ENCODE measurements around the gene LDLRAD4.
"Not testable (repeated sequence)": the region's sequence is repeated elsewhere in the genome, so short reads cannot be mapped to it uniquely, and the experiment has no call there.

Gene LDLRAD4

DNA sequence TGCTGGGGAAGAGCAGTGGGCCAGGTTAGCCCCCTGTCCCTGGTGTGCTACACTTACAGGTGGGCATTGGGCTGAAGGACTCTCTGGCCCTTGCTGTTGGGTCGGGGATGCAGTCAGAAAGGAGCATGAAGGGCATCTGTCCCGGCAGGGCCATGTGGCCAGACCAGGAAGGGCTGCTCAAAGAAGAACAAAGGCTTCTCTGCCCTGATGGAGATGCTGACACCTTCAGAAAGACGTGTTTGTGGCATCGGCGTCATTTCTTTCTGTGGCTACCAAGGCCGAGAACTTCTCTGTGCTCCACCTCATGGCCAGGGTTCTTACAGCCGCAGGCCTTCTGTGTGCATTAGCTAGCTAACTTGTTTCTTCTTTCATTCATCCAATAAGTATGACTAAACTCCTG, 268.7 kb downstream of the LDLRAD4 start:
- no peak for DNase-seq (ENCODE audit: low read depth)

DNA sequence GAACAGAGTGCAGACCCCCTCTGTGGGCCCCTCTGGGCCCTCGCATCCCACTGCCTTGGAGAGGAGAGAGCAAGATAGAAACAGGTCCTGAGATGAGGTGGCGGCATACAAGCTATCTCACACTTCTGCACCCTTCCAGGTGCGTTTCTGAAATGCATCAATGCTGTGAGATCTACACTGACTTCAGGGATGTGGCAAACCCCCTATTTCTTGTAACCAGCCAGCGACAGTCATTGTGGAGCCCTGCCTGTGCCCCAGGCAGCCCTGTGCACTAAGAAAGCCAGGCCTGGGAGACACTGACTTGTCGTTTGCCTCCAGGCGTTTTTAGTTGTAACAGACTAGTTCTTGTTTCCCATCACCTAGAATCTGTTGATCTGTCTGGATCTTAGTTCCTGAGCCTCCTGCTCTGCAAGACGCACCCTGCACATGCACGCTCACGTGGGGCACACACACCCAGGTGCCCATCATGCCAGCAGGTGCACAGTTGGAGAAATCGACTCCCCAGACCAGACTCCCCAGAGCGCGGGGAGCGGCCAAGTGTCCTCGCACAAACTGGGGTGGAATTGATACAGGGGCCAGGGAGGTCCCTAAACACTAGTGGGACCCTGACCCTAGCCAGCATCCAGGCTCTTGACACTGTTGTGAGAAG, 269.8 kb downstream of the LDLRAD4 start:
- no peak for DNase-seq (ENCODE audit: low read depth)

DNA sequence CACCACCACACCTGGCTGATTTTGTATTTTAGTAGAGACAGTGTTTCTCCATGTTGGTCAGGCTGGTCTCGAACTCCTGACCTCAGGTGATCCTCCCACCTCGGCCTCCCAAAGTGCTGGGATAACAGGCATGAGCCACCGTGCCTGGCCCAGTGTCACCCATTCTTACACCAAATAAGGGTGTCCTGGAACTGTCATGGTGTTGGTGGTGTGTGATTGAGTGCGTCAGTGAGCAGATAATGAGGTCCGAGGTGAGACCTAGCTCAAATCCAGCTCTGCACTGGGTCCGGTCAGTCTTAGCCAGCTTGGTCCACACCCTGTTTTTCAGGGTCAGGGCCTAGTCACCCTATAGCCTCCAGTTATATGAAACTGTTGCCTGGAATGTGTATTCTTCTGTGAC, 270.7 kb downstream of the LDLRAD4 start:
- DNase-seq (ENCODE audit: low read depth) = not testable (repeated sequence)

DNA sequence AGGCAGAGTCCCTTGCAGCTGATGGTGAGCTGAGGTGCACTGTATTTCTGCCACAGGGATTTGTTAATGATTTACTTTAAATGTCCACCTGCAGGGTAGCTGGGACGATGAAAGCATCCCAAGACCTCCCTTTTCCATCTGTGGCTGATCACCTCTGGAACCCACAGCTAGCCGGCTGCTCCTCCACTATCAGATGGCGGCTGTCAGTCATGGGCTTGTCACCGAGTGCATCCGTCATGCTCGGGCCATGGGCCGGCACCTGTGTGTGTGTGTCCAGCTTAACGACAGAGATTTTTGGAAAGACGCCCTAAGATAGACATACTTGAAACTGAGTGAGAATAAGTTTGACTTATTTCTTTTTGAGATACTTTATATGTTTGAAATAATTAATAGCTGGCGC, 272.6 kb downstream of the LDLRAD4 start:
- no peak for DNase-seq (ENCODE audit: low read depth)

DNA sequence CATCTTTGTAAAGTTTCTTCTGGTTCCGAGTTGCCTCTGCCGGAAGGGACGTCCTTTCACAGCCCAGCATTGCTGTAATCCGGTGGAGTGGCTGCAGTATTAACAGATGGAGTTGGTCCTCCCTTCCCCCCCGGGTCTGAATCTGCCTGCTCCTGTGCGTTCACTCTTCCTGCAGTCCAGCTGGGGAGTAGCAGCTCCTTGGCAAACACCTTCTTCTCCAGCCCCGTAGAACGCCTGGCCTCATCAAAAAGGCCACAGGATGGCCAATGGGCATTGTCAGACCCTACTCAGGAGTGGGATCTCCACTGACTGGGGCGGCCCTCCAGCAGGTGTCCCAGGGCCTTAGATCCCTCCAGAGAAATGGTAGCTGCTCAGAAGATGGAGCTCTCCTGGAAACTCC, 273.8 kb downstream of the LDLRAD4 start:
- no peak for DNase-seq (ENCODE audit: low read depth)

DNA sequence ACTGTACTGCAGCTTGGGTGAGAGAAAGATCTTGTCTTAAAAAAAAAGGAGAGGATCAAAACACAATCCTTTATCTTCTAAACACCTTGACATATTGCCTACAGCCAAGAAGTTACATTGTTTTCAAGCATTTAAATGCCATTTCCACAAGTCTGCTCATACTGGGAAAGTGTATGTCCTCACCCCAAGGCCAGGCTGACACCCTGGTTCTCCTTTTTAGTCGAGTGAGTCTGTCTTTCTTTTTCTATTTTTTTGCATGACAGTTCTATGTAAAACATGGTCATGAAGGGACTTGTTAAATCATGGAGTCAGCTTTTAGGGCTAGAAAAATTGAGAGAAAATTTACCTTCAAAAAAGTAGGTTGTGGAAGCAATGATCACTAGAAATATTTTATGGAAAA, 274.5 kb downstream of the LDLRAD4 start:
- no peak for DNase-seq (ENCODE audit: low read depth)

DNA sequence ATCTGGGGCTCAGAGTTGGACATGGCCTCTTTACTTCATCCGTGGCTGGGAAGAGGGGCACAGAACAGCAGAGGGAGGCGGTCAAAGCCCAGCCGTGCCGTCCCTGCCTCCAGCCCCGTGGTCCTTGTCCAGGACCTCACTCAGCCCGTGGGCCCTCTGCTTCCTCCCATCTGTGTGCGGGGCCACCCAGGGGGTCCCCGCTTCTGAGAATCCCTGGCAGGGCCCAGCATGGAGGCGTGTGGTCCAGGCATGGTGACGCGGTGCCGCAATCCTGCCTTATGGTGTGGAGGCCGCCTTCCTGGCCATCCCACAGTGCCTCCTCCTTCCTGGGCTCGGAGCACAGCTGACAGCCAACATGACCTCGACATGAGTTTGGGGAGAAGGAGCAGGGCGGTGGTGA, 275.2 kb downstream of the LDLRAD4 start:
- DNase-seq (ENCODE audit: low read depth) = no peak

DNA sequence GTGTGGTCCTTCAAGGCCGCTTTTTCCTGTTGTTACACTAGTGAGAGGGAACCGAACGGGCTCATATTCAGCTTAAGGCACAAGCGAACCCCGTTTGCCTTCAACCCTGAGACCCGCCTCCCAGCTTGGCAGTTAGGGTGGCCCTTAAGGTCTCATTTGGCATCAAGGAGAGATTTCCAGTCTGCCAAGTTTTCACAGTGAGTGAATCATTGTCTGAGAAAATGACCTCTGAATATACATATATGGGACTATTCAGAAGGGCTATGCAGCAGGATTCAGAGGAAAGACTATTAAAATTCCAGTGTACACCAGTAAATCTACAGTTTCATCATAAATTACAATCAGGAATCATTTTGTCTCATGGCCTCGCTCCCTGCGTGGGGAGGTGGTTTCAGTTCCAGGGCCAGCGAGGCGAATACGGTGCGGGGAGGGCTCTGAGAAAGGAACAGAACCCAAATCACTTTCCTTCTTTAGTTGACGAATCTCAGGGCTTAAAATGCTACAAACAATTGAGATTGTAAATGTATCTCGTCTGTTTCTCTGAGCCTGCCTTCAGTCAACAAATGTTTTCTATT, 276.4 kb downstream of the LDLRAD4 start:
- no peak for DNase-seq (ENCODE audit: low read depth)

DNA sequence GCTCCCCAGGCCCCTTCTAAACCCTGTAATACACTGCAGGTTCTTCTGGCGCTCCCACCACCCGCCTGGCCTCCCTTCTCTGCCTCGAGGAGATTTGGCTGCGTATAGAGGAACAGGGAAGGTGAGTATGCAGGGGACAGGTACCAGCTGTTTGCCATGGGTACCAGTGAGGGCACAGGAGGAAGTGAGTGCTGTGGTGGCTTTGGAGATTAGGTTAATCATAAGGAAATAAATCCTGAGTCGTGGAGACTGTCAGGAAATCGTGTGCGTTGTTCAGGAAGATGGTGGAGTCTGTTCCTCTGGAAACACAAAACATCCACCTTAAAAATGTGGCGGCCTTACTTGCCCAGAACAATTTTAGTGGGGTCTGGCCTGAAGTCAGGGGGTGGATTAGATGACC, 277.4 kb downstream of the LDLRAD4 start:
- no peak for DNase-seq (ENCODE audit: low read depth)

DNA sequence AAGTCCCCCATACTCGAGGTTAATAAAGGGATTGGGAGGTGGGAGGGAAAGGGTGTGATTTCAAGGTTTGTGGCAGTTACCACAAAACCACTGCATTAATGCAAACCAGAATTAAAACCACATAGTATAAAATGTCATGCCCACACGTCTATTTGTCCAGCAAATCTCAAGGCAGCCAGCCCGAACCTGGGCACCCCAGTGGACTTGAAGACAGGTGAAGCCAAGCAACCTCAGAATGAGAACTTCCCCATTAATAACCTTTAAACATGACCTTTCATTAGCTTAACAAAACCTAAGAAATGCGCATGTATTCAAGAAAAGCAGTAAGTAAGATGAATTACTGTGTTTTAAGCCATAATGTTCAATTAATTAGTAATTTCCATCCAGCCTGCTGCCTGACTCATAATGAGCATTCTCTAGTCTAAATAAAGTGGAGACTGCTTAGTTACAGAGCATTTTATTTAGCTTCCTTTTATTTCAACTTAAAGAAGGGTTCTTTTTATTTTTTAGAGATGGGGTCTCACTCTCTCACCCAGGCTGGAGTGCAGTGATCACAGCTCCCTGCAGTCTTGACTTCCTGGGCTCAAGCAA, 278.2 kb downstream of the LDLRAD4 start:
- no peak for DNase-seq (ENCODE audit: low read depth)

DNA sequence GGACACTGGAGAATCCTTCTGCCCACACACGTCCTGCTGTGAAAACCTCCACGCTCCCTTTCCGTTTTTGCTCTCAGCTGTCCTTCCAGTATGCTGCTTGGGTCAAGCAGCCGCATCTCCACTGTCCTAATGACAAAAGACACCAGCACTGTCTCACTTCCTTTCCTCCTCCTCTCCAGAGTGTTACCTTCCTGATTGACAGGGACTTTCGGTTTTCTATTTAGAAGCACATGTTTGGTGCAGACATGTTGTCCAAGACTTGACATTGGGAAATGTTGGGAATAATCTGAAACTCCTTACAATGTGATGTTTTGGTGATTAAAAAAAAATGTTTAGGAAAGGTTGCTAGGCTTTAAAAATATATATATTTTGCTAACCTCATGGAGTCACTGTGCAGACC, 281.2 kb downstream of the LDLRAD4 start:
- DNase-seq (ENCODE audit: low read depth) = no peak

DNA sequence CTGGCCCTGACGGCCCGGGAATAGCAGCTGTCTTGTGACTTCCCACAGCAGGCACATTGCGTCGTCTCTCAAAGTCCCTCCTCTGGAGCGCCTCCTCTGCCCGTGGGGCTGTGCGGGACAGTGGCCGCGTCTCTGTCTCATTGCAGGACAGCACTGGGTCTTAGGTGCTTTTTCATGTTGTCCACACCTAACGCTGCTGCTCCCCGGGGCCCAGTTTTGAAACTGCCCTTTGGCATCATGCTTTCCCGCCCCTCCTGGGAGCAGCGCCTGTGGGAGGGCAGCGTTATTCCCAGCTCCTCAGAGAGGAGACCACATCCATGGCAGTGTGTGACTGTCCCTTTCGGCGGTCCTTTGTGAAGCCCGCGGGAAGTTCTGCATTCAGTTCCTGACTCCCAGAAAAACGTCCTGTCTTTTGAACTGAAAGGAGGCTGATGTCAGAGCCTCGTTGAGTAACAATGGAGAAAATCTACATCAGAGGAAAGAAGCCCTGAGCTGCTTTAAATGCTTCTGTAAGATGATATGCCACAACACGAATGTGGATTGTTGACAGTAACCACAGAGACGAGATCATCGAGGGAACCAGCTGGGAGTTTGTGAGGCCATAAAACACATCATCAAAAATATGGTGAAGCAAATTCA, 281.8 kb downstream of the LDLRAD4 start:
- no peak for DNase-seq (ENCODE audit: low read depth)

DNA sequence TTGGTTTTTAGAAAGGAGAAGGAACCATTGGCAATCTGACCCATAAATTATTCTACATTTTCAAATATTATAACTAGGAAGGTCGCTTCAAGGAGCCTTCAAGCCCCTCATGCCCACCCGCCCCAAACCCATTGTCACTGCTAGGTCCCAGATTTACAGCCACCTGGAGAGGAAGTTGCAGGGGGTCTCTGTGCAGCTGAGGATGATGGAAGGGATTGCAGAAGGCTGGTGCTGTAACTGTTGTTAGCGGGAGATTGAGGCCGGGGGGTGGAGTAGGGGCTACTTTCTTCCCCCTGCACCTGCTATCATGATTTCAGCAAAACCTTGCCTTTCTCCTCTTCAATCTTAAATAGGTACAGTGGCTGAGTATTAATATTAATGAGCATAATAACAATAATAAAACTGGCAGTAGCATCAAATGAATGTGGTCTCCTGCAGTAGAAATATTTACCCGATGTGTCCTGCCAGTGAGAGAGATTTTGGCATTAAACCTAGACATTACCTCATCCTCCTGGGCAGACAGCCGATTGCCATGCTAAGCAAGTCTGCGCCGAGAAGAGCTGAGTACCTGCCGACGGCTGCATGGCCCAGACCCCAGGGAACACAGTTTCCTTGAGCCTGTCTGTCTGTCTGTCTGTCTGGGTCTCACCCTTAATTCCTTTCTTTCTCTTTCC, 282.4 kb downstream of the LDLRAD4 start:
- DNase-seq (ENCODE audit: low read depth) = no peak

DNA sequence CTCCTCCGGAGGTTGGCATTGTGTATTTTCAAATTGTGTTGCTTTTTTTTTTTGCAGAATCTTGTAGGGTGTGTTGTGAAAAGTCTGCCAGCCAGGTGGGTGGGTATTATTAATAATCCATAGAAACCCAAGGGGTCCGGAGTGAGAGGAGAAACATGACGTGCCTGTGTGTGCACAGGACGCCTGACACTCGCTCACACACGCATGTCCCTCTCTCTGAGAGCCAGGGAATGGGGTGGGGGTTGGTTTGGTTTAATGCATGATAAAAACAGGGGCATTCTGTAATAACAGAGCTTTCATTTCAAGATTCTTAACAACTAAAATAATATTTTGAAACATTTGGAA, 283.0 kb downstream of the LDLRAD4 start:
- DNase-seq (ENCODE audit: low read depth) = no peak

DNA sequence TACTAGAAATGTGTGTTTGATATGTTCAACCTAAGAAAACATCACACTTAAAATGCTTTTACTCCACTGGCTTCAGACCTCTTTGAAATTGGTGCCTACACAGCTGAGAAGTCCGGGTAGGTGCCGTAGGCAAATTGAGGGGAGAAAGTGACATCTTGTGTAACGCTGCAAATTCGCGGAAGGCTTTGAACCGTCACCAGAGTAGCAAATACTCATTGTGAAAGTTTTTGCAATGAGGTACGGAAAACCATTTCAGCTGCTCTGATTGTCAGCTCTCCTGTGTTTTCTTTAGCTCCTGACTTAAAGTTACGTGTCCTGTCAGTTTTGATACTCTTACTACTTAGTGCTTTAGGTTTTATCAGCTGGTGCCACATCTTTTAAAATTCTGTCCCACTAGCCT, 283.3 kb downstream of the LDLRAD4 start:
- no peak for DNase-seq (ENCODE audit: low read depth)

DNA sequence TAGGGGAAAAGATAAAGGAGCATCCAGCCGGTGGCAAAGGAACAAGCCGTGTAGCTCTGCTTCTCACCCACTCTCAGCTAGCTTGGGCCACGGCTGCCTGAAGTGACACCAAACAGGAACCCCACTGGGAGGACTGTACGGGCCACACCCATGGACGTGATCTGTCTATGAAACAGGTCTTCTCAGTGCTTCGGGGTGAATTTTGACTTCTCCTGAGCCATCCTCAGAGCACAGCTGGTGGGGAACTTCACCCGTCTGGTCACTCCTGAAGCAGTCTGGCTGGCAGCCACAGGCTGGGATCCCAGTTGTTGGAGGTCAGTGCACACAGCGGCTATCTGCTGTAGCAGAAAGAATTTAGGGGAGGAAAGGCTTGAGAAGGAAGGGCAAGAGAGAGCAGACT, 284.0 kb downstream of the LDLRAD4 start:
- DNase-seq (ENCODE audit: low read depth) = no peak

DNA sequence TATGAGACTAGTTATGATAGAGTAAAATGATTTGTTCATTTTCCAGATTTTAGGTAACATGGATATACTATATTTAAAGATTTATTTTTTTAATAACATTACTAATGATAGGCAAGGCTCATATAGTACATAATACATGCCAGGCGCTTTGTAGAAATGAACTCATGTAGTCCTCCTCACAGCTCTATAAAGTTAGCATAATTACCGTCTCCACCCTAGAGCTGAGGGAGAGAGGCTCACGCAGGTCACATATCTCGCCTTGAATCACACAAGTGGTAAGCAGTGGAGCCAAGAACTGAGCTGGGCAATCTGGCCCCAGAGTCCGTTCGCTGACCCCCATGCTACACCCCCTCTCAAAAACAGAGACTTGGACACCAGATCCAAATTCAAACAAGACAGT, 285.3 kb downstream of the LDLRAD4 start:
- DNase-seq (ENCODE audit: low read depth) = no peak

DNA sequence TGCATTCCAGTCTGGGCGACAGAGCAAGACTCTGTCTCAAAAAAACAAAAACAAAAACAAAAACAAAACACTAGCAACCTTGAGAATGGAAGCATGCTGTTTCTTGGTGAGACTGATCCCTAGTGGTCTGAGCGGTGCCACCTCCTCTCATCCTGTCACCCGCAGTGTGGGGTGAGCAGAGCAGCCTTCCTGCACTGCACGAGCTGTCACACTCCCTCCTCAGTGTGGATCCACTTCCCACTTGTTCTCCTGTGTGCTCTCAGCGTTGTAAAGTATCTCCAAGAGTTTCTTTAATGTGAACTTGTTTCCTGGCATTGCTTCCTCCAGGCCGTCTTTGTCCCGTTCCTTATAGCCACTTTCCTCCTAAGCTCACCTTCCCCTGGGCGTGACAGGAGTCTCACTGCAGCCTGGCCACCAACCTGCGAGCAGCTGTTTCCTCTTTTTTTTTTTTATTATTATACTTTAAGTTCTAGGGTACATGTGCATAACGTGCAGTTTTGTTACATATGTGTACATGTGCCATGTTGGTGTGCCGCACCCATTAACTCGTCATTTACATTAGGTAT, 287.3 kb downstream of the LDLRAD4 start:
- no peak for DNase-seq (ENCODE audit: low read depth)

DNA sequence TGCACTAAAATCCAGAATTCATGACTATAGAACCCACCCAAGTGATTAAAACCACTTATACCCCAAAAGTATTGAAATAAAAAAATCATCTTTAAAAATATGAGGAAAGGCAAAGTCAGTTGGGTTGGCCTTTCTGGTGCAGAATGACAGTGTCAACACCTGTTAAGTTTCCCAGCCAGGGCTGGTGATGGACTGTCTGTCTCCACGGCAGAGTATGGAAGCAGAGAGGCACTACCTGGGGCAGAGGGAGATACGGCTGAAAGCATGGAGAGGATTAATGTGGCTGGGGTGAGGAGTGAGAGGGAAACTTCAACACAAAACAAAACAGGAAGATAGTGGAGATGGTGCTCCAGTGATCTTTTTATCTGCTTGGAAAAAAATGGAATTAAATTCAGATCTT, 292.0 kb downstream of the LDLRAD4 start:
- DNase-seq (ENCODE audit: low read depth) = no peak

DNA sequence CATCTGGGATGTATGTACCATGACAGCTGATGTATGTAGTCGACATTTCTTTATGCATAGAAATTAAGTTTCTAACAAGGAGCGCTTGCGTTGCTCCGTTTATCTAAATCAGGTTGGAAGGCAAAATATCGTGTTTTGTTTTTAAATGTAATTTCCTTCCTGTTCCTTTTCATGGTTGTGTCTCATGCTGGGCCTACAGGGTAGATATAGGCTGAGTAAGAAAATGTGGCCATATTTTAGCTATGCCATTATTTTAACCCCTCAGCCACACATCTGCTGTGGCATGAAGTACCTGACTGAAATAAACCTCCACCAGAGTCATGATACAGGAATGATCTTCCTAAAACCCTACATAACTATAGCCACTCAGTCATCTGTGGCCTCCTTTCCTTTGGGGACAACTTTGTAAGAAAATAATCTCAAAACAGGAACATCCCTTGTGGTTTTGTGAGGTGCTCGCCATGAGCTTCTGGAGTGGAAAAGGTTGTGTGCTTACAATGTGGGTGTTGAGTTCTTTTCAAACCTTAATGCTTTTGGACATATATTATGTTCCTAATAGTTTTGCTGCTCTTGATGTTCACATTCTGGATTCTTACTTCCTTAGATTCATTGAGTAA, 293.5 kb downstream of the LDLRAD4 start:
- no peak for DNase-seq (ENCODE audit: low read depth)

DNA sequence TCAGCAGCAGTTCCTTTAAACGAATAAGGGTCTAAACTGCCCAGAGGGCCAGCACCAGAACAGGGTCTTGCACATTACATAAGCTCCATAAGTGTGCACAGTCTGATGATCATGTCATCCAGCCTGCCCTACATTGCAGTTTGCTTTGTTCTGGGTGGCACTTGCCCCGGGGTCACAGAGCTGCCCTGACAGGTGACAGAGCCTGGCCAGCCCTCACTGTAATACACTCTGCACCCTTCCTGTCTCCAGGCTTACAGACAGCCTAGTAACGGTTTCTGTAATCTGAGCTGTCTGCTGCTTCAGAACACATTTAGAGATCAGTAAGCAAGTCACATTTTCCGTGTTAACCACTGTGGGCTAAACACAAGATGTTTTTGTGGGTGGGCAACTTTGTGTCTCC, 294.5 kb downstream of the LDLRAD4 start:
- no peak for DNase-seq (ENCODE audit: low read depth)

DNA sequence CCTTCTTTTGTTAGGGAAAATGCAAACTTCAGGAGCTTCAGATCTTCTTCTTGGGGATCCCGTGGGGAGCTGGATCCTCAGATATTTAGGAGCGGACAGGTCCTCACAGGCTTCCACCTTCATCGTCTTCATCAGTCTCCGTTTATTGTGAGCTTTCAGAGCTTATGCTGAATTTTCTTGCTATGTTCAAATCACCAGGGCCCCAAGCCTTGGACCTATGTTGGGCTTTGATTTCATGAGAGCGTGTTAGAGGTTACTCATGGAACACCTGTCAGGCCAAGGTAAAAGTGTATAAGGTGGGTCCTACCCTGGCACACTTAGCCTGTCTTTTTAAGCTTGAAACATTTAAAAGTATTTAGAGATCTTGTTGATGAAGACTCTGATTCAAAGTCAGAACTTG, 294.9 kb downstream of the LDLRAD4 start:
- no peak for DNase-seq (ENCODE audit: low read depth)

Measured in activated T-helper 1 cell treated with Interleukin-2 at 50 U/mL for 16 hours (primary cell).